ENCODE results near the gene DAPL1.

Gene DAPL1

GRCh38 chr2:158774681-158775080 is 20.4 kb upstream of the DAPL1 start:
- no peak for DNase-seq
- in situ Hi-C loops (cut with HindIII; ENCODE audit: low pct_ligation_motif_present, low pct_unique_long_range_greater_than_20kb, low sequenced_read_pairs): loop anchor here (25.0 kb wide), 1 partner anchor 737 kb away; no protein-coding TSS in a partner anchor

GRCh38 chr2:158775273-158776027 is 19.7 kb upstream of the DAPL1 start:
- DNase-seq: no peak
- in situ Hi-C loops (cut with HindIII; ENCODE audit: low pct_ligation_motif_present, low pct_unique_long_range_greater_than_20kb, low sequenced_read_pairs): no loop called here

- DNase-seq: no peak
- in situ Hi-C loops (cut with HindIII; ENCODE audit: low pct_ligation_motif_present, low pct_unique_long_range_greater_than_20kb, low sequenced_read_pairs): no loop called here
Measured at GRCh38 chr2:158776231-158776630, 18.9 kb upstream of the DAPL1 start.

GRCh38 chr2:158777077-158777476 is 18.0 kb upstream of the DAPL1 start:
- in situ Hi-C loops (cut with HindIII; ENCODE audit: low pct_ligation_motif_present, low pct_unique_long_range_greater_than_20kb, low sequenced_read_pairs): no loop called here
- no peak for DNase-seq

- DNase-seq: no peak
- in situ Hi-C loops (cut with HindIII; ENCODE audit: low pct_ligation_motif_present, low pct_unique_long_range_greater_than_20kb, low sequenced_read_pairs): no loop called here
Measured at GRCh38 chr2:158778243-158778642, 16.9 kb upstream of the DAPL1 start.

- in situ Hi-C loops (cut with HindIII; ENCODE audit: low pct_ligation_motif_present, low pct_unique_long_range_greater_than_20kb, low sequenced_read_pairs): no loop called here
- DNase-seq: no peak
Measured at GRCh38 chr2:158779621-158780020, 15.5 kb upstream of the DAPL1 start.

GRCh38 chr2:158781353-158781961 is 13.7 kb upstream of the DAPL1 start:
- in situ Hi-C loops (cut with HindIII; ENCODE audit: low pct_ligation_motif_present, low pct_unique_long_range_greater_than_20kb, low sequenced_read_pairs): no loop called here
- no peak for DNase-seq

- DNase-seq: no peak
- in situ Hi-C loops (cut with HindIII; ENCODE audit: low pct_ligation_motif_present, low pct_unique_long_range_greater_than_20kb, low sequenced_read_pairs): no loop called here
Measured at GRCh38 chr2:158782136-158782535, 13.0 kb upstream of the DAPL1 start.

GRCh38 chr2:158782616-158783015 is 12.5 kb upstream of the DAPL1 start:
- in situ Hi-C loops (cut with HindIII; ENCODE audit: low pct_ligation_motif_present, low pct_unique_long_range_greater_than_20kb, low sequenced_read_pairs): no loop called here
- DNase-seq: no peak

- no peak for DNase-seq
- in situ Hi-C loops (cut with HindIII; ENCODE audit: low pct_ligation_motif_present, low pct_unique_long_range_greater_than_20kb, low sequenced_read_pairs): no loop called here
Measured at GRCh38 chr2:158783923-158784322, 11.2 kb upstream of the DAPL1 start.

- in situ Hi-C loops (cut with HindIII; ENCODE audit: low pct_ligation_motif_present, low pct_unique_long_range_greater_than_20kb, low sequenced_read_pairs): no loop called here
- no peak for DNase-seq
Measured at GRCh38 chr2:158786897-158787296, 8.2 kb upstream of the DAPL1 start.

GRCh38 chr2:158788951-158789350 is 6.2 kb upstream of the DAPL1 start:
- DNase-seq: no peak
- in situ Hi-C loops (cut with HindIII; ENCODE audit: low pct_ligation_motif_present, low pct_unique_long_range_greater_than_20kb, low sequenced_read_pairs): no loop called here

GRCh38 chr2:158796652-158797051 is 1.5 kb downstream of the DAPL1 start:
- no peak for DNase-seq
- in situ Hi-C loops (cut with HindIII; ENCODE audit: low pct_ligation_motif_present, low pct_unique_long_range_greater_than_20kb, low sequenced_read_pairs): no loop called here

- in situ Hi-C loops (cut with HindIII; ENCODE audit: low pct_ligation_motif_present, low pct_unique_long_range_greater_than_20kb, low sequenced_read_pairs): no loop called here
- no peak for DNase-seq
Measured at GRCh38 chr2:158797963-158798700, 3.0 kb downstream of the DAPL1 start.

- no peak for DNase-seq
- in situ Hi-C loops (cut with HindIII; ENCODE audit: low pct_ligation_motif_present, low pct_unique_long_range_greater_than_20kb, low sequenced_read_pairs): no loop called here
Measured at GRCh38 chr2:158799181-158799580, 4.1 kb downstream of the DAPL1 start.

GRCh38 chr2:158803506-158803905 is 8.4 kb downstream of the DAPL1 start:
- in situ Hi-C loops (cut with HindIII; ENCODE audit: low pct_ligation_motif_present, low pct_unique_long_range_greater_than_20kb, low sequenced_read_pairs): no loop called here
- DNase-seq: no peak

GRCh38 chr2:158805255-158805654 is 10.1 kb downstream of the DAPL1 start:
- DNase-seq: no peak
- in situ Hi-C loops (cut with HindIII; ENCODE audit: low pct_ligation_motif_present, low pct_unique_long_range_greater_than_20kb, low sequenced_read_pairs): no loop called here

- no peak for DNase-seq
- in situ Hi-C loops (cut with HindIII; ENCODE audit: low pct_ligation_motif_present, low pct_unique_long_range_greater_than_20kb, low sequenced_read_pairs): no loop called here
Measured at GRCh38 chr2:158805936-158806335, 10.8 kb downstream of the DAPL1 start.

GRCh38 chr2:158806941-158807340 is 11.8 kb downstream of the DAPL1 start:
- DNase-seq: no peak
- in situ Hi-C loops (cut with HindIII; ENCODE audit: low pct_ligation_motif_present, low pct_unique_long_range_greater_than_20kb, low sequenced_read_pairs): no loop called here

GRCh38 chr2:158808426-158808825 is 13.3 kb downstream of the DAPL1 start:
- in situ Hi-C loops (cut with HindIII; ENCODE audit: low pct_ligation_motif_present, low pct_unique_long_range_greater_than_20kb, low sequenced_read_pairs): no loop called here
- no peak for DNase-seq
